H54 (cell line): ENCODE measurements around the gene PRDM2.
"Not testable (repeated sequence)": the region's sequence is repeated elsewhere in the genome, so short reads cannot be mapped to it uniquely, and the experiment has no call there.

Experiments
- DNase-seq: peaks from one replicate; pipeline ENCODE4 v3.0.0; 2011; ENCODE audit warnings: low spot score, mixed read lengths; ENCODE audit not compliant: insufficient read length
- FAIRE-seq: peaks from 3 replicates; lab custom pipeline; 2011; peaks lifted over from hg19 to GRCh38; lab: Jason Lieb, UNC
- POLR2A ChIP-seq: IDR thresholded peaks from 2 replicates; pipeline ENCODE4 v1.6.1; 2011; ENCODE audit warnings: low read depth, mild to moderate bottlenecking, low read length

The PRDM2 gene

DNA sequence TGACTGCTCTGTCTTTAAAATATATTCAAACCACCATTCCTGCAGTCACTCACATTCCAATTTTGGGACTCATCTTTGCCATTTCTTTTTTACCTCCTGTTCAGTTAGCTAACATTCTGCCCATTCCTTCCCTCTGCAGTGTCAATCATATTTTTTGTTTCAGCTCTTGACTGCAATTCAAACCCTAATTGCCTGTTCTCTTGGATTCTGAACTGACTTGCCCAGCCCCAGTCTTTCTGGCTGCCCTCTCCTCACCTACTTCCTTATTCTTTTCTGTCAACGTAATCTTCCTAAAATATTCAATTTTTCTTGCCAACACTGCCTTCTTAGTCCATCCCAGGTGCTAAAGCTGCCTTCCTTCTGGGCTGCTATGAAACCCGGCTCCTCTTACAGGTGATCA is 6.1 kb downstream of the PRDM2 start:
- no peak for FAIRE-seq
- no peak for TF ChIP-seq POLR2A
- DNase-seq = no peak

DNA sequence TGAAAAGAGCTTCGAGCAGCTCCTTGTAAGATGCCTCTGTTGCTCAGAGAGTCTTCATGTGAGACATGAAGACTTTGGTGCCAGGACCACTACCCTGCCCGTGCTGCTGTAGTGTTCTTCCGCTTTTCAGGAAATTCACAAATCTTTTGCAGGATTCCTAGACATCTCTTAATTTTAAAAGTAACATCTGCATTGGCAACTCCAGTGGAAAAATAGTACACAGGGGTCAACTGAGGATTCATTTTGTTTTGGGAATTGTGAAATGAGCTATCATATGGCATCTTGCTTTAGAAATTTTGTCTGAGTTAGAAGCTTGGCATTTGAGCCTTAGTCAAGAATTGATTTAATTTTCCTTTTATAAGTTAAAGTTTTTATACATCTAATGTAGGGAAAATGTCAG is 7.2 kb downstream of the PRDM2 start:
- no peak for FAIRE-seq
- TF ChIP-seq POLR2A = no peak
- no peak for DNase-seq

DNA sequence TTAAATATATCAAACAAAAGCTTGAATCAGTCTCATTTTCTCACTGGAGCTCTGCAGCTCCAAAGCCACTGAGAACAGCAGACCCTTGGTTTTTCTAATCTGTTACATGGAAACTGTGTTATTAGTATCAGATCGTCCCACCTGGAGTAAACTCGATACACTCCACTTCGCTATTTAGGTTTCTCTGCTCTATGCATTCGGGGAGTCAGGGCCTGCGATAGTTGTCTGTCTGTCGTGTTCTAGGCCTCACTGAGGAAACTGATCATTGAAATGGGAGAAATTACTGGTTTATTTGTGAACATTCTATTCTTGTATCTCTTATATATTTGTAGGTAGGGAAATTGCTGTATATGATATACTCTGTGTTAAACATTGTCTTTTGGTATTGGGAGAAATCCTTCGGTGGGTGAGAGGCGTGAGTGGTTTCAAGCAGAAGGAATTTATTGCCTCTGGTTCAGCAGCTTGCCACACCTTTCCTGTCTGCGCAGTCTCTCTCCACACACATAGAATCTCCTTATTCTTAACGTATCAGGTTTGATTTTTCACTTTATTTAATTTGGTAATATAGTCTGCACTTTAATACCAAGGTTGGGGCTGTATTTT is 8.5 kb downstream of the PRDM2 start:
- DNase-seq = no peak
- FAIRE-seq = no peak
- TF ChIP-seq POLR2A = no peak

DNA sequence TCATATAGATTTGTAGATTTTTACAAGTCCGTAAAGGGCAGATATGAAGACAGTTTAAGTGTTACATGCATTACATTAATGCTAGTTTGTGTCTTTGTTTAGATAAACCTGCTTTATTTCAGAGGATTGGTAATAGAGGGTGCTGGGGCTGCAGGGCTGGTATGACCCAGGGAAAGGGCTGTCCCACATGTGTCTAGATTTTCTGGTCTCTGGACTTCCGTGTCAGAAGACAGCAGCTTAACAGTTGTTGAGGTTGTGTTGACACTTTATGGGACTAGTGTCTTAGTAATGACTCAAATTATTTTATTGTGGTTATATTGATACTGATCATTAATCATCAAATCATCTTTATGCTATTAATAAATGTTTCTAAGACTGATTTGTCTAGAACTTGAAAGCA is 10.1 kb downstream of the PRDM2 start:
- TF ChIP-seq POLR2A = no peak
- no peak for FAIRE-seq
- DNase-seq = no peak

DNA sequence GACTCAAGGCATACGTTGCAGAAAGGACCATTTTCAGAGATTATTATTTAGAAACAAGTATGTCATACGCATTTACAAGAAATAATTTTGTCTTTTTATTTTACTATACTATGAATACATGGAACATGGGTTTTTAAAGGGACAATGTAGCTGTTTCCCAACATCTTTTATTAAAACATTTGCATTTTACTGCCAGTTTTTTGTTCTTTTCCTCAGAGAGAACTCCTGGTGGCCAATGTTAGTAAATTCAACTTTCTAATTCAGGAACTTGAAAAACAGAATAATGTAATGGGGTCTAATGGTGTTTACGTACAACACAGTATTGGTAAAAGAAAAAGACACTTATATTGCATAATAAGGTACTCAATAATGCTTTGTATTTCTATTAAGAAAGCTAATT is 14.9 kb downstream of the PRDM2 start:
- no peak for FAIRE-seq
- DNase-seq = no peak

DNA sequence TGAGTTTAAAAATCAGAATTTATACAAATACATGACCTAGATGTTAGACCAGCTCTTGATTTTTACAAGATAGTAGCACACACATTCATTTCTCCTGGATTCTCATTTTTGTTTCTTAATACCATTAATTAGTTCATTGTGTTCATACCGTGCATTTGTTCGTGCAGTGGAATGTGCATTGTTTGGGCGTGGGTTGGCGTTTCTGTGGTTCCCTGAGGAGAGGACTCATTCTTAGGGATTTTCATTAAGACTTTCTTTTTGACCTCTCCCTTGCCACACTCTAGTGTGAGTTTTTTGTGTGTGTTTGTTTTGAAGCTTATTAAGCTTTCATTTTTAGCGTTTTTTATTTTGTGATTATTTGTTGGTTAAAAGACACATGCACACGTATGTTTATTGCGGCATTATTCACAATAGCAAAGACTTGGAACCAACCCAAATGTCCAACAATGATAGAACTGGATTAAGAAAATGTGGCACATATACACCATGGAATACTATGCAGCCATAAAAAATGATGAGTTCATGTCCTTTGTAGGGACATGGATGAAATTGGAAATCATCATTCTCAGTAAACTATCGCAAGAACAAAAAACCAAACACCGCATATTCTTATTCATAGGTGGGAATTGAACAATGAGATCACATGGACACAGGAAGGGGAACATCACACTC is 15.8 kb downstream of the PRDM2 start:
- not testable (repeated sequence) for FAIRE-seq, DNase-seq

More for the DNA sequence above, 14.9 kb downstream of the PRDM2 start:
- no peak for TF ChIP-seq POLR2A

DNA sequence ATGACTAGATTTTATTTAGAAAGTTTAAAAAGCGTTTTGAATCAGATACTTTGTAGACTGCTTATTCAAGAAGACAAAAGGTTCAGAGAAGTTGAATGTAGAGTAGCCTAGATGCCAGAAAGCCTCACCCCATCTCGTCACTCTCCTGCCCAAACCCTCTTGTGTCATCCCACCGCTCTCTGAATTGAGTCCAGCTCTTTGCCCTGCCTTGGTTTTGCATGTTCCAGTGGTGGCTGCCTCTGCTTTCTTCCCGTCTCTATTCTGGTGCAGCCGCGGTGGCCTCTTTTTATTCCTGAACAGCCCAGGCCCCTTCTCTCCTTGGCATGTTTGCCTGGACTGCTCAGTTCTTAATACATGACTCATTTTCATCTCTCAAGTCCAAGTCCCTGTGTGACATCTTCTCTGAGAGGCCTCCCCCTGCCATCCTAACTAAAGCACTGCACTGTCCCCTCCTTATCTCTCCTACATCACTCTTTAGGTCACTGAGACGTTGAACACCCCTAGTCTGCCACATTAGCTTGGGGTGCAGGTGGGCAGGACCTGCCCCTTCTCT is 22.9 kb downstream of the PRDM2 start:
- no peak for TF ChIP-seq POLR2A
- DNase-seq (no peak), FAIRE-seq (no peak)

DNA sequence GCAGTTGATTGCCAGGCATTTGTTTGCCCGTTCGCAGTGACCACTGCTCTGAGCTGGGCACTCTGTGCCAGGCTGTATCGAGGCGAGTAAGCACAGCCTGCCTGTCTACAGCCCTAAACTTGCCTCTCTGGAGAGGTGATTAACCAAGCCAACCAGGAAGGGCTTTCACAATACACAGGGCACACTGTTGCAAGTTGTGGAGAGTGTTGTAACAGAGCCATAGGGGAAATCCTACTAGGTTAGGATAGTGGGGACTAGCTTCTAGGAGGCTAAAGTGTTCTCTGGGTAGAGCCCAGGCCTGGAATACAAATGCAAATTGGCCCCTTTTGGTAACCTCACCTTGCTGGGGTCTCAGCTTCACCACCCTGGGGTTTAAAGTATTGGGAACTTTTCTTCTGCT is 23.8 kb downstream of the PRDM2 start:
- FAIRE-seq (no peak), DNase-seq (no peak)
- no peak for TF ChIP-seq POLR2A

DNA sequence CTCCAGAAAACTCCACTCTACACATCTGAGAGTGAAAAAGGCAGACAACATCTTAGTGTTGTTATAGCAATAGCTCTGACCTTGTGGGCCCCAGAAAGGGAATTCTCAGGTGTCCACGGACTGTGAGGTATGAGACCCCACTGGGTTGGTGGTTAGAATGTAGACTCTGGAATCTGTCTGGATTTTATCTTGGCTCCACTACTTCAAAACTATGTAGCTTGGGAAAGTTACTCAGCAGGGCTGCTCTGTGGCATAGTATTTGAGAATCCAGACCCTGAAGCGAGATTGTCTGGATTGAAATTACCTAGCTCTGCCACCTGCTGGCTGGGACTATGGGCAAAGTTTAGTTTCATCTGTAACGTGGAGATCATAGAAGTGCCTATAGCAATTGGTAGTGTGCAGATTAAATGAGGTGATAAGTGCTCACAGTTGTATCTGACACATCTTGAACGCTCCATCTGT is 25.8 kb downstream of the PRDM2 start:
- TF ChIP-seq POLR2A = no peak
- FAIRE-seq (no peak), DNase-seq (no peak)

DNA sequence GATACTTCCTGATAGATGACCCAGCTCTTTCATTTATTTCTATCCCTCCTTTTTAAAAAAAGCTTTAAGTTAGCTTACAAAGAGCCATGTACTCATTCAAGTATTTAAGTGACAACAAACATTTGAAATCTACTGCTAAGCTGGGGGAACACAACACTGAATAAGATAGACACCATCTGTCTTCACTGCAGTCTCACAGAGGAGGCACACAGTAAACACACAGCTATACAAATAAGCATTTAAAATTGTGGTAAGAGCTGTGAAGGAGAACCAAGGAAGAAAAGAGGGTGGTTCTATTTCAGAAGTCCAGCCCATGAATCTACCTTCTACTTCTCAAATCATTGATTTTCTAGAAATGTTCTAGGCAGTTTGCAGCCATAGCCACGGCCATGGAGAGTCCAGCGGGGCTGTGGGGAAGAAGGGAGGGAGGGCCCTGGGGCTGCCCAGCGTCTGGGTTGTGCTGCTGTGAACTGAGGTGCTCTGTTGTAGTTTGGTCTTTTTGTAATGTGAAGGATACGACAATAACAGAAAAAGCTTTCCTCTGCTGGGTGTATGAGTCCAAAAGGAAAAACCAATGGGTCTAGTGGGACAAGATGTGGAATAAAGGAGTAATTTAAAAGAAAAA is 28.2 kb downstream of the PRDM2 start:
- TF ChIP-seq POLR2A = no peak
- DNase-seq (no peak), FAIRE-seq (no peak)

DNA sequence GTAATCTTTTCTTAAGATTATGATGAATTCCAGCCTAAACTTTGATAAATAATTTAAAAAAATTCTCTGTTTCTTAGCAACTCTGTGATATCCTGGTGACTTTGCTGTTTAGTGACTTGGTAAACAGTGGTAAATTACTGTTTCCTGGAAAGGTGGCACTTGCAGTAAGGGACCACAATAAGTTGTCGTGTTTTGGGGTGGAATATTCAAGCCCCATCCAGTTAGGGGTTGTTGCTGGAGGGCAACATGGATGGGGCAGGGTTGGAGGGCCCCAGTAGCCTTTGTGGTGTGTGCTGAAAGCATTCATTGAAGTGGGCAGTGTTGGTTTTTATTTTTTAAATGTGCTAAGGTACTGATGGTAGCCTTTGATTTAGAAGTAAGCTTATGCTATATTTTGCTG is 30.3 kb downstream of the PRDM2 start:
- TF ChIP-seq POLR2A = no peak
- no peak for FAIRE-seq

DNA sequence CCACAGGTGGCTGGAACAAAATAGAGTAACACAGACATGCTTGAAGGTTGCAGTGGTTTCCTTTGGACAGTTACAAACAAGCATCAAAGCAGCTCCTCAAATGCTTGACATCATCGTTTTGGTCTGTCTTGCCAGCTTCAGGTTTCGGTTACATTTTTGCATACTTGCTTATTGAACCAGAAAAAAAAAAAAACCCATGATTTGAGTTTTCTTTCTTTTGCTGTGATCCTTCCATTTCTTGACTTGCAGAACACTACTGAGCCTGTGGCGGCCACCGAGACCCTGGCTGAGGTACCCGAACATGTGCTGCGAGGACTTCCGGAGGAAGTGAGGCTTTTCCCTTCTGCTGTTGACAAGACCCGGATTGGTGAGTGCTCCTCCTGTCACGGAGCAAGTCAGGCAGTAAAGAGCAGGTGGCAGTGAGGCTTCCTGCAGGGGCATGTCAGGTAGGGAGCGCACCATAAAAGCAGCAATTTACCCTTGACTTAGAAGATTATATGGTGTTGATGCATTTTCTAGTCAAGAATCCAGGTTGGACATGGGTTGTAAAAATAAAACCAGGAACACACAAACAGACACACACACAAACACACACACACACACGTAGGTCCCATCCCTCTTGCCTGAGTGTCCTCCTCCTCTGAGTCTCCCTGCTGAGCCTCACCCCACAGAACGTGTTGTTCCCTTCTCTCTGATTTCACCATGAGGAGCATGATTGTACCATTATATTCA is 30.9 kb downstream of the PRDM2 start:
- no peak for DNase-seq
- FAIRE-seq = no peak
- TF ChIP-seq POLR2A = no peak

More for the DNA sequence above, 30.3 kb downstream of the PRDM2 start:
- no peak for DNase-seq

DNA sequence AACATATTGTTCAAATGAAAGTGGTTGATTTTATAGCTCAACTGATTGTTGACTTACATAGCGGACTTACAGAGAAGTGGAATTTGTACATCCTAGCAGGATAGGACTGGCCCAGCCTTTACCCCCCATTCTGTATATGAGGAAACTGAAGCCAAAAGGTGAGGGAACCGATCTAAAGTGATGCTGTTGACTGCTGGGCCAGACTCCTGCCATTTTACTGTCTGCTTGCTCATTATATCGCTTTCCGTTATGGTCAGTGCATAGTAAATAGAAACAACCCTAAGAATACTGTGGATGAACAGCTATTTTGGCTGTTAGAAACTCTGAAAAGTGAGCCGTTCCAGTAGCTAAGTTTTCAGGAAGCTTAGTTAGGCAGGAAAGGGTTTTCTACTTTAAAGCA is 31.9 kb downstream of the PRDM2 start:
- no peak for TF ChIP-seq POLR2A
- DNase-seq (no peak), FAIRE-seq (no peak)
